HG02973 (cell line): Measurements from ENCODE around the gene RARRES1.

Experiments
- ATAC-seq: cut with Tn5 transposase; IDR thresholded peaks from one replicate; pipeline ENCODE4 v1.9.1; 2021; ENCODE audit warnings: moderate library complexity; ENCODE audit not compliant: unreplicated experiment

The RARRES1 gene

GRCh38 chr3:158766364-158766763 lies 34.1 kb upstream of the RARRES1 start:
- no peak for ATAC-seq

GRCh38 chr3:158765518-158766205 lies 33.4 kb upstream of the RARRES1 start:
- no peak for ATAC-seq

GRCh38 chr3:158763421-158763820 lies 31.2 kb upstream of the RARRES1 start:
- ATAC-seq: no peak

- no peak for ATAC-seq
These were observed 30.4 kb upstream of the RARRES1 start for GRCh38 chr3:158762701-158763100.

GRCh38 chr3:158761350-158761749 lies 29.1 kb upstream of the RARRES1 start:
- ATAC-seq: no peak

- ATAC-seq: no peak
These were observed 23.2 kb upstream of the RARRES1 start for GRCh38 chr3:158755421-158755820.

GRCh38 chr3:158753854-158754253 lies 21.6 kb upstream of the RARRES1 start:
- no peak for ATAC-seq

GRCh38 chr3:158751316-158751715 lies 19.1 kb upstream of the RARRES1 start:
- ATAC-seq: no peak

GRCh38 chr3:158750016-158750415 lies 17.8 kb upstream of the RARRES1 start:
- no peak for ATAC-seq

GRCh38 chr3:158749526-158749925 lies 17.3 kb upstream of the RARRES1 start:
- ATAC-seq: no peak

- ATAC-seq: no peak
These were observed 16.1 kb upstream of the RARRES1 start for GRCh38 chr3:158748237-158748828.

- no peak for ATAC-seq
These were observed 15.2 kb upstream of the RARRES1 start for GRCh38 chr3:158747417-158747816.

- no peak for ATAC-seq
These were observed 13.3 kb upstream of the RARRES1 start for GRCh38 chr3:158745551-158745950.

GRCh38 chr3:158744567-158745288 lies 12.5 kb upstream of the RARRES1 start:
- no peak for ATAC-seq

GRCh38 chr3:158743664-158744566 lies 11.7 kb upstream of the RARRES1 start:
- no peak for ATAC-seq

- ATAC-seq: no peak
These were observed 10.8 kb upstream of the RARRES1 start for GRCh38 chr3:158742871-158743663.

- ATAC-seq: no peak
These were observed 7.4 kb upstream of the RARRES1 start for GRCh38 chr3:158739661-158740060.

- ATAC-seq: no peak
These were observed 6.8 kb upstream of the RARRES1 start for GRCh38 chr3:158739078-158739477.

- ATAC-seq: no peak
These were observed 6.4 kb upstream of the RARRES1 start for GRCh38 chr3:158738653-158739052.

GRCh38 chr3:158737976-158738615 lies 5.8 kb upstream of the RARRES1 start:
- no peak for ATAC-seq
